Endothelial cell of umbilical vein (primary cell): ENCODE measurements around the gene STAT5A.

ENCODE experiments used
- CTCF ChIP-seq, 2 donors: IDR thresholded peaks; 1 replicate in 1 of 2; 2 replicates in 1 of 2; pipeline ENCODE4 v1.5.1; 2011; ENCODE audit warnings: low read length in 2 of 2, mild to moderate bottlenecking in 2 of 2, moderate library complexity in 2 of 2, control low read depth in 1 of 2, inconsistent platforms in 1 of 2, low read depth in 1 of 2; ENCODE audit not compliant: insufficient read depth in 1 of 2; ENCODE audit errors: extremely low read depth in 1 of 2
- FOS ChIP-seq: IDR thresholded peaks from 2 replicates; pipeline ENCODE4 v1.6.1; 2011; ENCODE audit warnings: mild to moderate bottlenecking, low read length, moderate library complexity, borderline replicate concordance; ENCODE audit not compliant: insufficient read depth
- JUN ChIP-seq: IDR thresholded peaks from 2 replicates; pipeline ENCODE4 v1.6.1; 2011; ENCODE audit warnings: borderline replicate concordance, low read depth; ENCODE audit not compliant: insufficient read length, insufficient read depth
- POLR2A ChIP-seq: IDR thresholded peaks from 2 replicates; pipeline ENCODE4 v1.6.1; 2012; ENCODE audit warnings: low read depth, mild to moderate bottlenecking, control low read depth, low read length
- POLR2AphosphoS5 ChIP-seq: IDR thresholded peaks from 2 replicates; pipeline ENCODE4 v1.6.1; 2012; ENCODE audit warnings: low read depth, mild to moderate bottlenecking, control low read depth, low read length, moderate library complexity; ENCODE audit not compliant: insufficient read depth

- TF ChIP-seq CTCF (IDR thresholded peaks at IDR 0.05; ENCODE audit: extremely low read depth in 1 of 2, insufficient read depth in 1 of 2, low read depth in 1 of 2, low read length in 2 of 2) (no peak), POLR2AphosphoS5 (no peak), POLR2A (no peak), JUN (no peak), FOS (no peak)
These were observed 16.6 kb upstream of the STAT5A start for GRCh38 chr17:42271779-42272035.
